GM12874 (cell line): ENCODE measurements around the gene NME9.

Source experiments
- TF ChIP-seq, protein P1 (sequence below): IDR thresholded peaks from 2 replicates; pipeline ENCODE4 v1.5.1; 2011; ENCODE audit warnings: low read depth, mild to moderate bottlenecking, control low read depth, low read length, moderate library complexity; ENCODE audit not compliant: insufficient read depth

NME9 gene

DNA sequence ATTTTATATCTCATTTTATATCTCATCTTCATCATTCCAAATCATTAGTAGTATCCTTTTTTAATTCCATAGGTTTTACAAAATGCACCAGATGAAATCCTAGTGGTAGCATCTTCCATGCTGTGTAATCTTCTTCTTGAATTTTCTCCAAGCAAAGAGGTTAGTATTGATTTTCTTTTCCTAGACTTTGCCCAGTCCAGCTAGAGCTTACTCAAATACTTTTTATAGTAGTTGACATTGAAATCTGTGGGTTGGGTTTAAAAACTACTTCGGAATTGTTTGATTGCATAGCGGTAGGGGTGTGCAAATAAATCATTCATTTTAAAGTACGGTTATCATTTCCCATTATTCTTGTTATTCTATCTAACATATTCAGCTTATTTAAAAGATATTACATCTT, 62.6 kb downstream of the NME9 start:
- TF ChIP-seq, protein P1, sequence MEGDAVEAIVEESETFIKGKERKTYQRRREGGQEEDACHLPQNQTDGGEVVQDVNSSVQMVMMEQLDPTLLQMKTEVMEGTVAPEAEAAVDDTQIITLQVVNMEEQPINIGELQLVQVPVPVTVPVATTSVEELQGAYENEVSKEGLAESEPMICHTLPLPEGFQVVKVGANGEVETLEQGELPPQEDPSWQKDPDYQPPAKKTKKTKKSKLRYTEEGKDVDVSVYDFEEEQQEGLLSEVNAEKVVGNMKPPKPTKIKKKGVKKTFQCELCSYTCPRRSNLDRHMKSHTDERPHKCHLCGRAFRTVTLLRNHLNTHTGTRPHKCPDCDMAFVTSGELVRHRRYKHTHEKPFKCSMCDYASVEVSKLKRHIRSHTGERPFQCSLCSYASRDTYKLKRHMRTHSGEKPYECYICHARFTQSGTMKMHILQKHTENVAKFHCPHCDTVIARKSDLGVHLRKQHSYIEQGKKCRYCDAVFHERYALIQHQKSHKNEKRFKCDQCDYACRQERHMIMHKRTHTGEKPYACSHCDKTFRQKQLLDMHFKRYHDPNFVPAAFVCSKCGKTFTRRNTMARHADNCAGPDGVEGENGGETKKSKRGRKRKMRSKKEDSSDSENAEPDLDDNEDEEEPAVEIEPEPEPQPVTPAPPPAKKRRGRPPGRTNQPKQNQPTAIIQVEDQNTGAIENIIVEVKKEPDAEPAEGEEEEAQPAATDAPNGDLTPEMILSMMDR = no peak

DNA sequence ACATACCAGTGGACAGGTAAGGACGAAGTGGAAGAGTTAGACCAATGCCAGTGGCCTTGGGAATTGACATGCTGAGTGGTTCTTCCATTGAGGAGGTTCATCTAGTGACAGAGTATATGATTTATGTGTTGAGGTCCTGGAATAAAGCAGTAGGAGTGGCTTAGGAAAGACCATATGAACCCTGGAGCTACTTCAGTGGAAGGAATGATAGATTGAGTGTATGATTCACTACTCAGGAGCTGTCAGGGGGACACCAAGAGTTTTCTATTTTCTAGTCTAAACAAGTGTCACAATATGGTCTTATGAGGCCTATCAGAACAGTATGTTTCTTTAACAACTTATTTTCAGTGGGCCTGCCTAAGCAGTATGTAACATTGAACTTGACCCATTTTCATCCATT, 63.9 kb downstream of the NME9 start:
- TF ChIP-seq, protein P1 = no peak

DNA sequence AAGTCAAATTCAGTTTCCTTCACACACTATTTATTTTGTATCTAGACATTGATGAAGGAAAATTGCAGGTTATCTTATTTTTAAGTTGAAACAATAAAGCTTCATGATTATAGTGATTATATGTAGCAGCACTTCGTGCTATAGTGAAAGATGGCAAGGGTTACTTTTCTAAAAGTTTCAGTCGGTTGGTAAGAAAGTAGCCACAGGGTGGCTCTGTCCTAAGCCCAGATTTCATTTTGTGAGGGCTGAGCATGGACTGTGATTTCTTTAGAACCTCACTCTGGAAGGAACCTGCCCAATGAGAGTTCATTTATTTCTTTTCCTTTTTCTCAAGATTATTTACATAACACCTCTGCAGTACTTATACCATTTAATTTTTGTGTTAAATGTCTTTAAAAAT, 66.5 kb downstream of the NME9 start:
- TF ChIP-seq, protein P1 = no peak

DNA sequence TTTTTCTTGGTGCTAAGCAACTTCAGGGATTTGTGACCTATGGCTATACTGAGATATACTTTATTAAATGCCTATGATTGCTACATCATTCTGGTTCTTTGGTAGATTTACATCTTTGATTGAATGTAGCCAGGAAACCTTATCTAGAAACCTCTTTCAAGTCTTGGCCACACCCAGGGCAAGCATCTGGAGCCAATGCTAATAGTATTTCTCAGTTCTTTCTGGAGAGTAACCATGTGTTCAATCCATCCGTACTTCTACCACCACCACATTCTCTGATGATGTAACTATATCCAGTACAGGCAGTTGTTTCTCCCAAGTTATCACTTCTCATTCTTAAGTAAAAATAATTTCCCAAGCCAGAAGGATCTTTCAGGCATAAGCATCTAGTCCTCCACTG, 69.0 kb downstream of the NME9 start:
- TF ChIP-seq, protein P1 = no peak

DNA sequence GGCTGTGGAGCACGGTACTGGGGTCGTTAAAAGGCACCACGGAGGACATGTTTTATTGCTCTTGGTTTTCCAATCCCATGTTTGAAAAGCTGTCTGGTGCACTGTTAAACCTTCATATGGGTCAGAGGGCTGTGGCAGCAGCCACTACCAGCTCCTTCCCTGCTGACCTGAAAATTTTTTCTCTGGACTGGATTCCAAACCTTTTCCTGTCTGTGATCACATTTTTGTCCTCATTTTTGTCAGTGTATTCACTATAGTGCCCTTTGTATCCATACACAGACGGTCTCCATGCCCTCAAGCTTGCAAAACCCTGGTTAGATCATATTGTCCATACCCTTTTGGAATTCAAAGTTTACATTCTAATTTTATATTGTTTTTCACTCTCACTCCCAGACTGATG, 70.5 kb downstream of the NME9 start:
- TF ChIP-seq, protein P1 = no peak

DNA sequence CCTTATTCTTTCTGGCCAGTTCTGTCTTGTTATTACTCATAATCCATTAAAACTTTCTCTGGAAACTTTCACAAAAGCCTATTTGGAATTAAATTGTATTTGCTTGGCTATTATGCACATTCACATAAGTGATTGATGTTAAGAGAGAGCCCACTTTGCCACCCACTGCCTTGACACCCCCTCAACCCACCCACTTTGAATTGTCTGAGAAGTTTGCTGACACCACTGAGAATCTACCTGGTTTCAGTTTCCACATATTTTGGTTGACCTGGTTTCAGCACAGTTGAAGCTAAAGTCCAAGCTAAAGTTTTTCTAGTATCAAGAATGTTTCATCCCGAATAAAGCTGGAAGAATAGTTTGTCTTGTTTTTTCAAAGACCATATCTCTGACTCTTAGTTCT, 71.7 kb downstream of the NME9 start:
- TF ChIP-seq, protein P1 = no peak

DNA sequence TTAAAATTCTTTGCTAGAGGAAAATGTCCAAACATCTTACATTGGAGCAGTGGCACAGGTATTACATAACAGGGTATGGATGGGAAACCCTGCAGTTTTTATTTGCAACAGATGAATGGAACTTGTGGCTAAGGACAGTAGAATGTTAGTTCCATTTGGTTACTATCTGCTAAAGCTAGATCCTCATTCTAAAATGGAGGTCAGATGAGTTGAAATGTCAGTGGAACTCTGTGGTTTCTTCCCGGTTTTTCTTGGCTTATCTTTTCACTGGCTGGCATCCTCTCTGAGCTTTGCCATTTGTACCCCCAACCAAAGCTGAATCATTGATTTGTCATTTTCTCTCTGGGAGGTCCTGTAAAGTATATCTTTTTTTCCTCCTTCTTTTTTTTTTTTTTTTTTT, 73.6 kb downstream of the NME9 start:
- TF ChIP-seq, protein P1 = no peak

DNA sequence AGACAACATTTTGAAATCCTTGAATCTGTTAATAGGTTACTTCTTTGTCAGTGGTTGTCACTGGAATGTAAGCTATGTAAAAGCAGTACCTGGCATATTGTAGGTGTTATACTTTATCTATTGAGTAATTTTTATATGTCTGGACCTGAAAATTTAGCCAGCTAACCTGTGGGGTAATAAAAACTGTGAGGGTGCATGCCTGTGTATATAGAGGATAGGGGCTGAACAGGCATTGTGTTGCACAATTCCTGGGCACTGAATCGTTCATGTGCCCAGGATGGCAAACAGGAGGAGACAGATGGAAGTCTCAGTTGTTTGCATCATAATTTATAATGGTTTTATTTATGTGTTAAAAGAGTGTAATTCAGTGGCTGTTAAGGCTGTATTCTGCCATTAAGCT, 75.4 kb downstream of the NME9 start:
- TF ChIP-seq, protein P1 = no peak
